Measurements from ENCODE around the gene TCP10L.
"Not testable (repeated sequence)": the region's sequence is repeated elsewhere in the genome, so short reads cannot be mapped to it uniquely, and the experiment has no call there.

TCP10L gene

GRCh38 chr21:32548978-32549377 lies 36.3 kb downstream of the TCP10L start:
- Histone ChIP-seq H3K4me1 (ENCODE audit: control insufficient read depth, insufficient read depth, low read length) (no peaks in the 10 kb centered on the region), H3K4me3 (ENCODE audit: low read depth, low read length) (no peak overlapping the region), H3K9ac (ENCODE audit: low read depth, low read length) (no peak overlapping the region), H3K36me3 (ENCODE audit: control insufficient read depth, insufficient read depth, low read length) (no peaks in the 10 kb centered on the region), H3K27me3 (ENCODE audit: control insufficient read depth, insufficient read depth, low read length) (no peaks in the 10 kb centered on the region), H3K9me3 (ENCODE audit: control insufficient read depth, insufficient read depth, low read length) (no peaks in the 10 kb centered on the region)

GRCh38 chr21:32547018-32547417 lies 38.3 kb downstream of the TCP10L start:
- H3K27me3 ChIP-seq (ENCODE audit: control insufficient read depth, insufficient read depth, low read length) = no peaks in the 10 kb centered on the region
- no peaks in the 10 kb centered on the region for H3K4me1 ChIP-seq (ENCODE audit: control insufficient read depth, insufficient read depth, low read length)
- no peaks in the 10 kb centered on the region for H3K36me3 ChIP-seq (ENCODE audit: control insufficient read depth, insufficient read depth, low read length)
- H3K4me3 ChIP-seq (ENCODE audit: low read depth, low read length) = no peak overlapping the region
- no peak overlapping the region for H3K9ac ChIP-seq (ENCODE audit: low read depth, low read length)
- H3K9me3 ChIP-seq (ENCODE audit: control insufficient read depth, insufficient read depth, low read length) = no peaks in the 10 kb centered on the region

GRCh38 chr21:32545948-32546441 lies 39.3 kb downstream of the TCP10L start:
- Histone ChIP-seq H3K4me3 (ENCODE audit: low read depth, low read length) (no peak overlapping the region), H3K4me1 (ENCODE audit: control insufficient read depth, insufficient read depth, low read length) (no peaks in the 10 kb centered on the region), H3K36me3 (ENCODE audit: control insufficient read depth, insufficient read depth, low read length) (no peaks in the 10 kb centered on the region), H3K27me3 (ENCODE audit: control insufficient read depth, insufficient read depth, low read length) (no peaks in the 10 kb centered on the region), H3K9ac (ENCODE audit: low read depth, low read length) (no peak overlapping the region), H3K9me3 (ENCODE audit: control insufficient read depth, insufficient read depth, low read length) (no peaks in the 10 kb centered on the region)

- Histone ChIP-seq H3K4me1 (ENCODE audit: control insufficient read depth, insufficient read depth, low read length) (no peaks in the 10 kb centered on the region), H3K36me3 (ENCODE audit: control insufficient read depth, insufficient read depth, low read length) (no peaks in the 10 kb centered on the region), H3K9ac (ENCODE audit: low read depth, low read length) (no peak overlapping the region), H3K9me3 (ENCODE audit: control insufficient read depth, insufficient read depth, low read length) (no peaks in the 10 kb centered on the region), H3K27me3 (ENCODE audit: control insufficient read depth, insufficient read depth, low read length) (no peaks in the 10 kb centered on the region), H3K4me3 (ENCODE audit: low read depth, low read length) (no peak overlapping the region)
These were observed 40.6 kb downstream of the TCP10L start for GRCh38 chr21:32544697-32545096.

GRCh38 chr21:32543975-32544374 lies 41.3 kb downstream of the TCP10L start:
- H3K9me3 ChIP-seq (ENCODE audit: control insufficient read depth, insufficient read depth, low read length) = no peaks in the 10 kb centered on the region
- H3K4me1 ChIP-seq (ENCODE audit: control insufficient read depth, insufficient read depth, low read length) = peaks cover 2% of the 10 kb centered on the region
- H3K27me3 ChIP-seq (ENCODE audit: control insufficient read depth, insufficient read depth, low read length) = no peaks in the 10 kb centered on the region
- no peak overlapping the region for H3K4me3 ChIP-seq (ENCODE audit: low read depth, low read length)
- no peaks in the 10 kb centered on the region for H3K36me3 ChIP-seq (ENCODE audit: control insufficient read depth, insufficient read depth, low read length)
- H3K9ac ChIP-seq (ENCODE audit: low read depth, low read length) = no peak overlapping the region

GRCh38 chr21:32543056-32543455 lies 42.3 kb downstream of the TCP10L start:
- H3K9ac ChIP-seq (ENCODE audit: low read depth, low read length); H3K27me3 ChIP-seq (ENCODE audit: control insufficient read depth, insufficient read depth, low read length); H3K36me3 ChIP-seq (ENCODE audit: control insufficient read depth, insufficient read depth, low read length); H3K4me3 ChIP-seq (ENCODE audit: low read depth, low read length); H3K9me3 ChIP-seq (ENCODE audit: control insufficient read depth, insufficient read depth, low read length); H3K4me1 ChIP-seq (ENCODE audit: control insufficient read depth, insufficient read depth, low read length): not testable (repeated sequence)

- no peaks in the 10 kb centered on the region for H3K9me3 ChIP-seq (ENCODE audit: control insufficient read depth, insufficient read depth, low read length)
- peaks cover 7% of the 10 kb centered on the region for H3K4me1 ChIP-seq (ENCODE audit: control insufficient read depth, insufficient read depth, low read length)
These were observed 45.9 kb downstream of the TCP10L start for GRCh38 chr21:32539378-32539777.

GRCh38 chr21:32538147-32538792 lies 47.1 kb downstream of the TCP10L start:
- peaks cover 7% of the 10 kb centered on the region for H3K4me1 ChIP-seq (ENCODE audit: control insufficient read depth, insufficient read depth, low read length)
- no peaks in the 10 kb centered on the region for H3K9me3 ChIP-seq (ENCODE audit: control insufficient read depth, insufficient read depth, low read length)
- H3K4me3 ChIP-seq (ENCODE audit: low read depth, low read length) = no peak overlapping the region
- no peak overlapping the region for H3K9ac ChIP-seq (ENCODE audit: low read depth, low read length)
- no peaks in the 10 kb centered on the region for H3K27me3 ChIP-seq (ENCODE audit: control insufficient read depth, insufficient read depth, low read length)
- H3K36me3 ChIP-seq (ENCODE audit: control insufficient read depth, insufficient read depth, low read length) = no peaks in the 10 kb centered on the region

More at GRCh38 chr21:32539378-32539777, 45.9 kb downstream of the TCP10L start:
- Histone ChIP-seq H3K27me3 (ENCODE audit: control insufficient read depth, insufficient read depth, low read length) (no peaks in the 10 kb centered on the region), H3K9ac (ENCODE audit: low read depth, low read length) (no peak overlapping the region), H3K4me3 (ENCODE audit: low read depth, low read length) (no peak overlapping the region), H3K36me3 (ENCODE audit: control insufficient read depth, insufficient read depth, low read length) (no peaks in the 10 kb centered on the region)

GRCh38 chr21:32537569-32537881 lies 47.8 kb downstream of the TCP10L start:
- no peak overlapping the region for H3K4me3 ChIP-seq (ENCODE audit: low read depth, low read length)
- no peaks in the 10 kb centered on the region for H3K9me3 ChIP-seq (ENCODE audit: control insufficient read depth, insufficient read depth, low read length)
- H3K27me3 ChIP-seq (ENCODE audit: control insufficient read depth, insufficient read depth, low read length) = no peaks in the 10 kb centered on the region
- no peak overlapping the region for H3K9ac ChIP-seq (ENCODE audit: low read depth, low read length)
- H3K36me3 ChIP-seq (ENCODE audit: control insufficient read depth, insufficient read depth, low read length) = no peaks in the 10 kb centered on the region
- H3K4me1 ChIP-seq (ENCODE audit: control insufficient read depth, insufficient read depth, low read length) = peaks cover 7% of the 10 kb centered on the region

GRCh38 chr21:32535612-32536011 lies 49.7 kb downstream of the TCP10L start:
- no peak overlapping the region for H3K9ac ChIP-seq (ENCODE audit: low read depth, low read length)
- no peaks in the 10 kb centered on the region for H3K27me3 ChIP-seq (ENCODE audit: control insufficient read depth, insufficient read depth, low read length)
- peaks cover 7% of the 10 kb centered on the region for H3K4me1 ChIP-seq (ENCODE audit: control insufficient read depth, insufficient read depth, low read length)
- no peaks in the 10 kb centered on the region for H3K36me3 ChIP-seq (ENCODE audit: control insufficient read depth, insufficient read depth, low read length)
- H3K9me3 ChIP-seq (ENCODE audit: control insufficient read depth, insufficient read depth, low read length) = no peaks in the 10 kb centered on the region
- no peak overlapping the region for H3K4me3 ChIP-seq (ENCODE audit: low read depth, low read length)

GRCh38 chr21:32534113-32534512 lies 51.2 kb downstream of the TCP10L start:
- peaks cover 6% of the 10 kb centered on the region for H3K4me1 ChIP-seq (ENCODE audit: control insufficient read depth, insufficient read depth, low read length)
- H3K36me3 ChIP-seq (ENCODE audit: control insufficient read depth, insufficient read depth, low read length) = no peaks in the 10 kb centered on the region
- H3K9ac ChIP-seq (ENCODE audit: low read depth, low read length) = no peak overlapping the region
- no peaks in the 10 kb centered on the region for H3K27me3 ChIP-seq (ENCODE audit: control insufficient read depth, insufficient read depth, low read length)
- no peaks in the 10 kb centered on the region for H3K9me3 ChIP-seq (ENCODE audit: control insufficient read depth, insufficient read depth, low read length)
- no peak overlapping the region for H3K4me3 ChIP-seq (ENCODE audit: low read depth, low read length)

- H3K36me3 ChIP-seq (ENCODE audit: control insufficient read depth, insufficient read depth, low read length) = no peaks in the 10 kb centered on the region
- H3K4me3 ChIP-seq (ENCODE audit: low read depth, low read length) = no peak overlapping the region
- no peaks in the 10 kb centered on the region for H3K27me3 ChIP-seq (ENCODE audit: control insufficient read depth, insufficient read depth, low read length)
- H3K9me3 ChIP-seq (ENCODE audit: control insufficient read depth, insufficient read depth, low read length) = no peaks in the 10 kb centered on the region
- peaks cover under 1% of the 10 kb centered on the region for H3K4me1 ChIP-seq (ENCODE audit: control insufficient read depth, insufficient read depth, low read length)
- no peak overlapping the region for H3K9ac ChIP-seq (ENCODE audit: low read depth, low read length)
These were observed 51.7 kb downstream of the TCP10L start for GRCh38 chr21:32533611-32534010.
